GM21619 (cell line): ENCODE measurements around the gene WDR1.

Source experiments
- ATAC-seq: cut with Tn5 transposase; IDR thresholded peaks from one replicate; pipeline ENCODE4 v1.9.1; 2021; ENCODE audit not compliant: unreplicated experiment

Gene WDR1

DNA sequence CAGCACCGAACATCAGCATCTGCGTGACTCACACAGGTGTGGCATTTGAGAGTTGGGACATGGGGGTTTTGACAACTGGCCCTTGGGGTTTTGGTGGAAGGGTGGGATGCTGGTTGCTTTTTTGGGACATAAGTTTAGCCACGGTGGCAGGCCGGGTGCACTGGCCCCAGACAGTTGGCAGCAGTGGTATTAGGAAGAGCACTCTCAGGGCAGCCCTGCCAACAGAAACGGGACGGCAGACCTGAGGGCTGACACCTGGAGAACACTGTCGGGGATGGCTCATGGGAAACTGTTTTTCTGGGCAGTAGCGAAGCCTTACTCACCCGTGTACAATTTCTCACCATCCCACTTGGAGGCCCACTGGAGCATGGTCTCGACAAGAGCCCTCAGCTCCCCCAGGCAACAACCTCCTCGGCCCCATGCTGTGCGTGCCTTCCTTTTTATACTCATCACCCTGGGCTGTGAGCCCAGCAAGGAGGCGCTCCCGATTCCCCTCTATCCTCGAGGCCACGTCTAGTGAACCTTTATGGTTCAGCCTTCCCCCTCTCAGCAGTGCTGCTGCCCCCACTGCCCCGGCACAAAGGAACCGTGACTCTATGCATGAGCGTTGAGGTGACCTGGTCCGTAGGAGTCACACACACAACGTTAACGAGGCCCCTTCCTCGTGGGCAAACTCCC is 30.6 kb downstream of the WDR1 start:
- no peak for ATAC-seq

DNA sequence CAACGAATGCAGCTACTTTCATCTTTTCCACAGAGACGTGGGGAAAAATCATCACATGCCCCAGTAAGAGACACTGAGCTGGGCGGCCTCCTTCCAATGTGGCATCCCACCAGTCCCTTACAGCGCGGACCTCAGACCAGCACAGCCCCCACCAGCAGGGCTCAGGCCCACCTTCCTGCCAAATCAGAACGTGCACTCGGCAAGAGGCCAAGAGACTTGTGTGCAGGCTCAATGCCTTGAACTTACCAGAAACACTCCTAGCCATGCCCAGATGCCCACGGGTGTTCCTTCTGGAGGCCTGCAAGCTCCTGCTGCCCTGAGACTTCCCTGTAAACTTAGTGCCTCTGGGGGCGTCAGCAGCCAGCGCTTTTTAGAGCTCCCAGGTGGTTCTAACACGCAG is 31.2 kb downstream of the WDR1 start:
- no peak for ATAC-seq

- ATAC-seq, result no peak
Measured at GRCh38 chr4:10084651-10085358, 31.8 kb downstream of the WDR1 start.

GRCh38 chr4:10083861-10084641 is 32.5 kb downstream of the WDR1 start:
- ATAC-seq, result no peak

DNA sequence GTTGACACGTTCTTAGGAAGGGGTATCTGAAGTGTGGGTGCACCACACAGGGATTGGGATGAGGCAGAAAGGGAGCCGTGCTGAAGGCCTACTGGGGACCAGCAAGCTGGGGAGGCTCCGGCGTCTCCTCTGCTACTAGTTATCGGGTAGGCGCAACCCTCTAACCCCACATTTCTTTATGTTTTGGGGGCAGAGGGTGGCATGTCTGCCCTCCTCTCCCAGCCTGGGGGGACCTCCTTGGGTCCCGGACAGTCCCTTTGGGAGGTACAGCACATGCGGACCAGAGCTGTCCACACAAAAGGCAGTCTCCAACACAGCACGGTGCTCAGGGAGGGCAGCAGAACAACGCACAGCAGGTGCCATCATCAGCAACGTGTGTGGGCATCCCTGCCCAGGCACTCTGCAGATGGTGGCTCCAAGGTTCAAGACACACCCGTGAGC is 33.2 kb downstream of the WDR1 start:
- no peak for ATAC-seq

GRCh38 chr4:10082459-10083272 is 33.9 kb downstream of the WDR1 start:
- ATAC-seq, result no peak

DNA sequence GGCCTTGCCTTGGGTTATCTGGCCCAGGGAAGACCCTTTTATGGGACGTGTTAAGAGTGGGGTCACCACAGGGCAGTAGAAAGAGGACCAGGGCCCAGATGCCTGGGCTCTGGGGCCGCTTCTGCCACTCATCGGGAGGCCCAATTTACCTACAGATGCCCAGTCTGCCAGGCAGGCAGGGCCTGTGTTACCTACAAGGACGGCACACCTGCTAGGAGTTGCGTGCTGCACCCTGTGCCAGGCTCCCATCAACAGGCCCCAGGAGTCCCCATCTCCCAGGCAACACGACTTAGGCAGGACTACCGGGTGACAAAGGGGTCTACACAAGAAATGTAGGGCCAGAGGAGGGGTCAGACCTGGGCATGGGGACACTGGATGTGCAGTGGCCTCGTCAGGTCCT is 34.6 kb downstream of the WDR1 start:
- ATAC-seq, result no peak

- no peak for ATAC-seq
Measured at GRCh38 chr4:10081218-10081606, 35.4 kb downstream of the WDR1 start.

GRCh38 chr4:10080589-10081217 is 35.9 kb downstream of the WDR1 start:
- ATAC-seq, result no peak

GRCh38 chr4:10079912-10080588 is 36.5 kb downstream of the WDR1 start:
- ATAC-seq, result no peak

- no peak for ATAC-seq
Measured at GRCh38 chr4:10079256-10079655, 37.3 kb downstream of the WDR1 start.

DNA sequence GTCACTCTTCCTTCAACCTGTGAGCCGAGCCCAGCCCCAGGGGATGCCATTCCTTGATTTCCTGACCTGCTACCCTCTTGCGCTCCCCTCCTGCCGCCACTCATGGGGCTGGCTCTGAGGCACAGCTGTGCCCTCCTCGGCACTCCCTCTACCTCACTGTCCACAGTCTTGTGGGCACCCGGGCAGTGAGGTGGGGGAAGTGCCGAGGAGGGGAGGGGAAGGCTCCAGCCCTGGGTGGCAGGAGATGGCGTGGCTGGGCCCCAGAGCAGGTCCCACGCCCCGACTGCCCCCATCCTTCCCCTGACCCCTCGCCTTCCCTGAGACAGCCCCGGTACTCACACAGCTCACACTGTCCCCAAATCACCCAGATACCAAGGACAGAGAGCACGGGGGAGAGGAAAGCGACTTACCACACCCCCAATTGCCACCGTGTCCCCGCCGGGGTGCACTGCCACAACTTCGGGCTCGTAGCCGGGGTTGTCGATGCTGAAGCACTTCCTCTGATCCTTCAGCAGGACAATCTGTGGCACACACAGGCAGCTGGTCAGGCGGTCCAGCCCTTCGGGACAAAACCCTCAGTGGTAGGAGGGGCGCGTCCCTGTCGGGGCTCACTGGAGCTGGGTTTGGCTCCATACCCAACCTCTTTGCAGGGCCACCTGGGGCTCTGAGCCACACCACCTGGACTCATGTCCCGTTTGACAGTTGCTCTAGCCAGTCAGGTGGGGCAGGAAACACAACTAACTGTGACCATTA is 37.9 kb downstream of the WDR1 start:
- ATAC-seq, result no peak

GRCh38 chr4:10077483-10078335 is 38.9 kb downstream of the WDR1 start:
- no peak for ATAC-seq

GRCh38 chr4:10077076-10077475 is 39.5 kb downstream of the WDR1 start:
- ATAC-seq, result no peak

GRCh38 chr4:10075953-10076391 is 40.6 kb downstream of the WDR1 start:
- ATAC-seq, result no peak

DNA sequence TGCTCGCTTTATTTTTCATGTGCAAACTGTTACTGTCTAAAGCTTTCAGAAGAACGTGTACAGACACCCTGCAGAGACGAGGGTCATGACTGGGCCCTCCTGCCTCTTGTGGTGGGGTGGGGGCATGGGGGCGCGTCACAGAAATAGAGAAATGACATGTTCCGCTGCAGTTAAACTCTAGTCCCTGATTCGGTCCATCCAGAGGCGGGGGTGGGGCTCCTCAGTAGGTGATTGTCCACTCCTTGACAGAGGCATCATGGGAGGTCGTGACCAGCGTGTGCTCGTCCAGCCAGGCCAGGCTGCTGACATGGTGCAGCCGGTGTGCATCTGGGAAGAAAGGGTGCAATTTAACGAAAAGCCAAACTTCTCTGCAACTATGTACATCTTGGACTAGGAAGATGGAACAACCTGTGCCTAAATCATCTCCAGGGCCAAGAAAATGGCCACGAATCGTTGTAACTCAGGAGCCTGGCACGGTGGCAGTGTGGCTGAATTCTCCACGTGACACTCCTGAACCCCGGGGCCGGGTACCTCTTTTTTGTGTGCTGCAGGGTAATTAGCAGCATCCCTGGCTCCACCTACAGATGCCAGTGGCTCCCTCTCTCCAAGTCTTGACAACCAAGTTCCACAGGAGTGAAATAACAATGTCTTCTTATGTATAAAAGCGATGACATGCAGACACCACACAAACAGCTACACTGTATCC is 41.3 kb downstream of the WDR1 start:
- no peak for ATAC-seq

- ATAC-seq, result no peak
Measured at GRCh38 chr4:10074767-10075105, 41.9 kb downstream of the WDR1 start.
